Endothelial cell (in vitro differentiated cells): Measurements from ENCODE around the gene RFFL. TPM values are rescaled to one million over a fixed set of nuclear protein-coding genes. Genes with fewer than 3 reads are reported as not detected.

Source experiments
- DNase-seq: peaks from one replicate; pipeline ENCODE4 v3.0.0; 2021; ENCODE audit warnings: low spot score
- H3K27ac Mint-ChIP-seq: one replicate; pipeline ENCODE4 v1.8.0; 2021; ENCODE audit warnings: mixed read lengths, inconsistent platforms; ENCODE audit not compliant: unreplicated experiment
- H3K27me3 Mint-ChIP-seq: one replicate; pipeline ENCODE4 v1.8.0; 2021; ENCODE audit warnings: mild to moderate bottlenecking, moderate library complexity, mixed read lengths, inconsistent platforms; ENCODE audit not compliant: unreplicated experiment
- H3K36me3 Mint-ChIP-seq: one replicate; pipeline ENCODE4 v1.8.0; 2021; ENCODE audit warnings: mild to moderate bottlenecking, low read depth, mixed read lengths, inconsistent platforms; ENCODE audit not compliant: unreplicated experiment
- H3K4me1 Mint-ChIP-seq: one replicate; pipeline ENCODE4 v1.8.0; 2021; ENCODE audit warnings: mild to moderate bottlenecking, mixed read lengths, inconsistent platforms; ENCODE audit not compliant: unreplicated experiment
- H3K4me3 Mint-ChIP-seq: one replicate; pipeline ENCODE4 v1.8.0; 2021; ENCODE audit warnings: mild to moderate bottlenecking, mixed read lengths, inconsistent platforms; ENCODE audit not compliant: unreplicated experiment
- H3K9me3 Mint-ChIP-seq: one replicate; pipeline ENCODE4 v1.8.0; 2021; ENCODE audit warnings: mixed read lengths, inconsistent platforms; ENCODE audit not compliant: unreplicated experiment
- CTCF ChIP-seq: fragments of 200-600 bp; sonication (generic); IDR thresholded peaks from one replicate; pipeline ENCODE4 v1.5.0; 2021; ENCODE audit warnings: antibody characterized with exemption; ENCODE audit not compliant: unreplicated experiment
- total RNA-seq: library from RNA; stranded (reverse); fragmentation: NEBNext Ultra II Directional; extraction: Animal tissue kit (Norgen Biotek cat#: 25700); gene quantifications from one replicate; pipeline ENCODE4 v1.2.1, GENCODE V29; 2021; ENCODE audit not compliant: unreplicated experiment

Gene RFFL
- total RNA-seq, 1 donor from 2014 or later: 20.6 TPM

DNA sequence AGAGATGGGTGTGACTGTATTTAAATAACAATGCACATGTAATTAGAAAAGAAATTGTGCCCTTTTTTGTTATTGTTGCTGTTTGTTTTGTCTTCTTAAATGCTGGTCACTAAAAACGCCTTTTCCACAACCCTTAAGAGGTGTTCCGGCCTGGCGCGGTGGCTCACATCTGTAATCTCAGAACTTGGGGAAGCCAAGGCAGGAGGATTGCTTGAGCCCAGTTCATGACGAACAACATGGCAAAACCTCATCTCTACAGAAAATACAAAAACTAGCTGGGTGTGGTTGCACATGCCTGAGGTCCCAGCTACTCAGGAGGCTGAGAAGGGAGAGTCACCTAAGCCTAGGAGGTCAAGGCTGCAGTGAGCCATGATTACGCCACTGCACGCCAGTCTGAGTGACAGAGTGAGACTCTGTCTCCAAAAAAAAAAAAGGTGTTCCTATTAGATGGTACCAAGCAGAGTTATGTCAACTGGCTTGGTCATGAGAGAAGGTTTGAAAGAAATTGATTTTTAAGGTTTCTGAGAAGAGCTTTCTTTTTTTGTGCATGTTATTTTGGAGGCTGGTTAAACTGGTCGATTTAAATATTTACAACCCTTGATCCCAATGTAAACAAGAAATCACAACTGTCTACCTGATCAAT, 23.5 kb upstream of the RFFL start:
- peak overlapping the region; percentile 92 for H3K4me3 Mint-ChIP-seq
- H3K27ac Mint-ChIP-seq: no peak overlapping the region
- TF ChIP-seq CTCF: no peak
- H3K27me3 Mint-ChIP-seq: peaks cover 3% of the 10 kb centered on the region
- no peak for DNase-seq
- peaks cover 16% of the 10 kb centered on the region for H3K4me1 Mint-ChIP-seq
- H3K9me3 Mint-ChIP-seq: no peaks in the 10 kb centered on the region
- no peaks in the 10 kb centered on the region for H3K36me3 Mint-ChIP-seq

- no peak overlapping the region for H3K4me3 Mint-ChIP-seq
- no peak for DNase-seq
- peaks cover 16% of the 10 kb centered on the region for H3K4me1 Mint-ChIP-seq
- H3K36me3 Mint-ChIP-seq: no peaks in the 10 kb centered on the region
- no peak for TF ChIP-seq CTCF
- H3K27ac Mint-ChIP-seq: no peak overlapping the region
- peaks cover 3% of the 10 kb centered on the region for H3K27me3 Mint-ChIP-seq
- no peaks in the 10 kb centered on the region for H3K9me3 Mint-ChIP-seq
Measured at GRCh38 chr17:35086164-35086563, 22.7 kb upstream of the RFFL start.

GRCh38 chr17:35084987-35085386, 21.5 kb upstream of the RFFL start:
- no peaks in the 10 kb centered on the region for H3K36me3 Mint-ChIP-seq
- no peak overlapping the region for H3K4me3 Mint-ChIP-seq
- H3K9me3 Mint-ChIP-seq: no peaks in the 10 kb centered on the region
- TF ChIP-seq CTCF: no peak
- peaks cover 23% of the 10 kb centered on the region for H3K4me1 Mint-ChIP-seq
- DNase-seq: no peak
- peaks cover 3% of the 10 kb centered on the region for H3K27me3 Mint-ChIP-seq
- no peak overlapping the region for H3K27ac Mint-ChIP-seq

- no peak for DNase-seq
- no peak overlapping the region for H3K4me3 Mint-ChIP-seq
- H3K9me3 Mint-ChIP-seq: no peaks in the 10 kb centered on the region
- H3K36me3 Mint-ChIP-seq: no peaks in the 10 kb centered on the region
- TF ChIP-seq CTCF: no peak
- peaks cover 24% of the 10 kb centered on the region for H3K4me1 Mint-ChIP-seq
- H3K27me3 Mint-ChIP-seq: peaks cover 6% of the 10 kb centered on the region
- H3K27ac Mint-ChIP-seq: no peak overlapping the region
Measured at GRCh38 chr17:35083071-35083470, 19.6 kb upstream of the RFFL start.

GRCh38 chr17:35082073-35082657, 18.7 kb upstream of the RFFL start:
- no peaks in the 10 kb centered on the region for H3K9me3 Mint-ChIP-seq
- DNase-seq: no peak
- H3K4me3 Mint-ChIP-seq: no peak overlapping the region
- TF ChIP-seq CTCF: no peak
- H3K27ac Mint-ChIP-seq: no peak overlapping the region
- peaks cover 6% of the 10 kb centered on the region for H3K27me3 Mint-ChIP-seq
- no peaks in the 10 kb centered on the region for H3K36me3 Mint-ChIP-seq
- peaks cover 17% of the 10 kb centered on the region for H3K4me1 Mint-ChIP-seq
